Gastroesophageal sphincter (tissue), 4 donors: ENCODE data around the gene ROBO1. TPM values are rescaled to one million over a fixed set of nuclear protein-coding genes. Genes with fewer than 3 reads are reported as not detected.

Experiments
- ATAC-seq: fragments of 150-250 bp; one replicate; pipeline ENCODE4 v1.9.1; 2016; ENCODE audit warnings: mild to moderate bottlenecking, moderate library complexity
- H3K27ac ChIP-seq, 4 donors: fragments of 200-600 bp; sonication (generic) in 3 of 4; 1 replicate in 3 of 4; 2 replicates in 1 of 4; pipeline ENCODE4 v1.5.1; 2016 to 2019
- H3K27me3 ChIP-seq: fragments of 200-600 bp; sonication (generic); one replicate; pipeline ENCODE4 v1.5.1; 2019
- H3K36me3 ChIP-seq, 2 donors: fragments of 200-600 bp; sonication (generic); one replicate each; pipeline ENCODE4 v1.5.1; 2019; ENCODE audit warnings: control low read depth in 1 of 2
- H3K4me1 ChIP-seq, 3 donors: fragments of 200-600 bp; sonication (generic); 1 replicate in 2 of 3; 2 replicates in 1 of 3; pipeline ENCODE4 v1.5.1; 2016 to 2019; ENCODE audit warnings: control low read depth in 2 of 3
- H3K4me3 ChIP-seq, 2 donors: fragments of 200-600 bp; sonication (generic); one replicate each; pipeline ENCODE4 v1.5.1; 2019; ENCODE audit warnings: mild to moderate bottlenecking in 1 of 2, moderate library complexity in 1 of 2
- H3K9me3 ChIP-seq, 3 donors: fragments of 200-600 bp; sonication (generic); one replicate each; pipeline ENCODE4 v1.5.1; 2017 to 2019; ENCODE audit warnings: control low read depth in 2 of 3
- CTCF ChIP-seq, 4 experiments: fragments of 200-600 bp in 2 of 4; fragments of 450-650 bp in 2 of 4; sonication (generic) in 1 of 4; IDR thresholded peaks; one replicate each; pipeline ENCODE4 v1.5.1; 2017 to 2019; ENCODE audit warnings: antibody characterized with exemption in 4 of 4, mild to moderate bottlenecking in 2 of 4, moderate library complexity in 2 of 4
- EP300 ChIP-seq: sonication (generic); formaldehyde crosslinking; IDR thresholded peaks from one replicate; pipeline ENCODE4 v1.6.1; 2017; ENCODE audit warnings: antibody characterized with exemption, mild to moderate bottlenecking
- POLR2A ChIP-seq, 2 donors: fragments of 450-650 bp; IDR thresholded peaks; one replicate each; pipeline ENCODE4 v1.6.1; 2017; ENCODE audit warnings: antibody characterized with exemption in 2 of 2, mild to moderate bottlenecking in 2 of 2, moderate library complexity in 1 of 2
- POLR2AphosphoS5 ChIP-seq: sonication (generic); formaldehyde crosslinking; IDR thresholded peaks from one replicate; pipeline ENCODE4 v1.6.1; 2017; ENCODE audit warnings: antibody characterized with exemption
- WGBS, 2 donors: methylation state at CpG; one replicate each; pipeline ENCODE4 v1.1.5; 2018; ENCODE audit warnings: low coverage in 1 of 2; 5-methylcytosine and 5-hydroxymethylcytosine counted together
- total RNA-seq, 4 donors: library from RNA; depleted of rRNA; stranded (reverse); fragments of >200 nt; gene quantifications; one replicate each; pipeline ENCODE4 v1.1.0, GENCODE V29; 2016

Gene ROBO1
- total RNA-seq, 4 donors from 2014 or later, result 9.7 to 15.3 (median 12.9) TPM

GRCh38 chr3:79602385-79602784 lies 165.4 kb downstream of the ROBO1 start:
- no peak for ATAC-seq
- TF ChIP-seq EP300 (no peak), POLR2A (IDR thresholded peaks at IDR 0.05) (no peak), POLR2AphosphoS5 (no peak), CTCF (IDR thresholded peaks at IDR 0.05) (no peak)

DNA sequence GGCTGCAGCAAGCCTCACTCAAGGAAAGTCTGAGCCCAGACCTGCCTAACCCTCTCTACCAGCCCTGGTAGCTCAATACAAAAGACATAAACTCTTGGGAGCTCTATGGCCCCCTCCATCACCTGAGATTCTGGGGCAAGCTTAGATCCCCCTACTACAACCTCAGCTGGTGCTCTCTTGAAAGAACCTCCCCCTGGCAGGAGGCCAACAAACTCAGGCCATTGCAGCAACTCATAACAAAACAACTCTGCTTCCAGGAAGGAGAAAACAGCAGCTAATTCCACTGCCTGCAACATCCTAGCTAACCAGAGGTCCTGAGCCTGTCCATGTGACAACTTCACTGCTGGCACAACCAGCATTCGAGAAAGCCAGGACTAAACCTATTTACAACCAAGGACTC lies 169.2 kb downstream of the ROBO1 start:
- peaks cover 4% of the 10 kb centered on the region for H3K27me3 ChIP-seq
- 40 to 50% methylated on average over 1 of the region's 1 CpG for WGBS, 2 donors

More at GRCh38 chr3:79602385-79602784, 165.4 kb downstream of the ROBO1 start:
- H3K9me3 ChIP-seq, result no peaks in the 10 kb centered on the region
- no peak overlapping the region for H3K4me3 ChIP-seq
- peaks cover 4% of the 10 kb centered on the region for H3K27me3 ChIP-seq
- no peaks in the 10 kb centered on the region for H3K4me1 ChIP-seq
- no peak overlapping the region for H3K27ac ChIP-seq
- no peaks in the 10 kb centered on the region for H3K36me3 ChIP-seq

GRCh38 chr3:79597709-79598108 lies 170.1 kb downstream of the ROBO1 start:
- no peak for ATAC-seq
- no peak overlapping the region for H3K4me3 ChIP-seq
- no peaks in the 10 kb centered on the region for H3K9me3 ChIP-seq
- no peaks in the 10 kb centered on the region for H3K36me3 ChIP-seq
- H3K4me1 ChIP-seq, result no peaks in the 10 kb centered on the region
- TF ChIP-seq CTCF (IDR thresholded peaks at IDR 0.05), result no peak
- no peak for TF ChIP-seq POLR2AphosphoS5
- no peak for TF ChIP-seq EP300
- TF ChIP-seq POLR2A (IDR thresholded peaks at IDR 0.05), result no peak
- 22 to 53% methylated on average over 2 of the region's 2 CpGs for WGBS, 2 donors
- peaks cover 4% of the 10 kb centered on the region for H3K27me3 ChIP-seq
- H3K27ac ChIP-seq, result no peak overlapping the region

More for the DNA sequence above, 169.2 kb downstream of the ROBO1 start:
- no peak overlapping the region for H3K27ac ChIP-seq
- TF ChIP-seq POLR2A (IDR thresholded peaks at IDR 0.05), result no peak
- no peak for TF ChIP-seq POLR2AphosphoS5
- TF ChIP-seq EP300, result no peak
- no peaks in the 10 kb centered on the region for H3K36me3 ChIP-seq
- no peak overlapping the region for H3K4me3 ChIP-seq
- H3K4me1 ChIP-seq, result no peaks in the 10 kb centered on the region
- no peak for ATAC-seq
- no peaks in the 10 kb centered on the region for H3K9me3 ChIP-seq

GRCh38 chr3:79587150-79587549 lies 180.6 kb downstream of the ROBO1 start:
- no peak overlapping the region for H3K4me3 ChIP-seq
- ATAC-seq, result no peak
- TF ChIP-seq EP300 (no peak), POLR2A (IDR thresholded peaks at IDR 0.05) (no peak), POLR2AphosphoS5 (no peak), CTCF (IDR thresholded peaks at IDR 0.05) (no peak)
- H3K27ac ChIP-seq, result no peak overlapping the region
- no peaks in the 10 kb centered on the region for H3K4me1 ChIP-seq
- H3K27me3 ChIP-seq, result no peaks in the 10 kb centered on the region
- H3K36me3 ChIP-seq, result no peaks in the 10 kb centered on the region
- no peaks in the 10 kb centered on the region for H3K9me3 ChIP-seq

DNA sequence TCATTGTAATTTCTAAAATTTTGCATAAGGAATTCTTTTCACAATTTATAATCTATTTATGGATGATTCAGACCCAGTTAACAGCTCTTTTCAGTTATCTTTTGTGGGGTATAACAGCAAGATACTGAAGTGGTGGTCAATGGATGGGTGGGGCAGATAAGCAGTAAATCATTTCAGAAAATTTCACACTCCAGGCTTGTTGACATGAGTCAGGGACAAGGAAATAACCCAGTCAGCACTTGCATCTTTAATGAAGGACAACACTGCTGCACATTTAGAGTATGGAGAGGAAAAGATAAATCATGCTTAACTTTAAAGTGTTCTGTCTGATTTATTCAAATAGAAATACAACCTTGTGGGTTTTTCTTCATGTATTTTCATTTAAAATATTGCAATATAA lies 181.6 kb downstream of the ROBO1 start:
- Histone ChIP-seq H3K4me3 (no peak overlapping the region), H3K27me3 (no peaks in the 10 kb centered on the region), H3K9me3 (no peaks in the 10 kb centered on the region), H3K4me1 (no peaks in the 10 kb centered on the region), H3K27ac (no peak overlapping the region), H3K36me3 (no peaks in the 10 kb centered on the region)
- TF ChIP-seq CTCF (IDR thresholded peaks at IDR 0.05), result no peak
- TF ChIP-seq POLR2AphosphoS5, result no peak
- no peak for TF ChIP-seq EP300
- TF ChIP-seq POLR2A (IDR thresholded peaks at IDR 0.05), result no peak
- ATAC-seq, result no peak

- 86 to 94% methylated on average over 7 of the region's 7 CpGs for WGBS, 2 donors
- H3K4me3 ChIP-seq, result no peak overlapping the region
- H3K9me3 ChIP-seq, result no peaks in the 10 kb centered on the region
- no peak for TF ChIP-seq POLR2AphosphoS5
- TF ChIP-seq EP300, result no peak
- TF ChIP-seq CTCF (IDR thresholded peaks at IDR 0.05), result no peak
- TF ChIP-seq POLR2A (IDR thresholded peaks at IDR 0.05), result no peak
- no peak for ATAC-seq
- H3K4me1 ChIP-seq, result no peaks in the 10 kb centered on the region
- no peak overlapping the region for H3K27ac ChIP-seq
- no peaks in the 10 kb centered on the region for H3K36me3 ChIP-seq
- H3K27me3 ChIP-seq, result no peaks in the 10 kb centered on the region
Observed at GRCh38 chr3:79572930-79573329, 194.9 kb downstream of the ROBO1 start.
